Stimulated activated effector memory CD8-positive, alpha-beta T cell treated with anti-CD3 and anti-CD28 coated beads, Interleukin-12 subunit alpha, Interleukin-12 subunit beta, amount 100 ng/mL, for 72 hours (primary cell): ENCODE measurements around the gene USP5.
"Not testable (repeated sequence)": the region's sequence is repeated elsewhere in the genome, so short reads cannot be mapped to it uniquely, and the experiment has no call there.

Experiments used
- ATAC-seq: fragments of 150-1000 bp; cut with Tn5 transposase; 2 replicates; pipeline ENCODE4 v1.10.0; 2021
- DNase-seq, 2 donors: peaks; one replicate each; pipeline ENCODE4 v3.0.0; 2021 to 2022; ENCODE audit warnings: low spot score in 2 of 2
- H3K27ac Mint-ChIP-seq: one replicate; pipeline ENCODE4 v1.8.0; 2022; ENCODE audit warnings: mild to moderate bottlenecking, mixed read lengths
- H3K36me3 Mint-ChIP-seq: one replicate; pipeline ENCODE4 v1.8.0; 2022; ENCODE audit warnings: mild to moderate bottlenecking, mixed read lengths
- H3K4me1 Mint-ChIP-seq: one replicate; pipeline ENCODE4 v1.8.0; 2022; ENCODE audit warnings: mixed read lengths
- H3K4me3 Mint-ChIP-seq: one replicate; pipeline ENCODE4 v1.8.0; 2022; ENCODE audit warnings: mild to moderate bottlenecking, mixed read lengths
- H3K9me3 Mint-ChIP-seq: one replicate; pipeline ENCODE4 v1.8.0; 2022; ENCODE audit warnings: mixed read lengths

Gene USP5

DNA sequence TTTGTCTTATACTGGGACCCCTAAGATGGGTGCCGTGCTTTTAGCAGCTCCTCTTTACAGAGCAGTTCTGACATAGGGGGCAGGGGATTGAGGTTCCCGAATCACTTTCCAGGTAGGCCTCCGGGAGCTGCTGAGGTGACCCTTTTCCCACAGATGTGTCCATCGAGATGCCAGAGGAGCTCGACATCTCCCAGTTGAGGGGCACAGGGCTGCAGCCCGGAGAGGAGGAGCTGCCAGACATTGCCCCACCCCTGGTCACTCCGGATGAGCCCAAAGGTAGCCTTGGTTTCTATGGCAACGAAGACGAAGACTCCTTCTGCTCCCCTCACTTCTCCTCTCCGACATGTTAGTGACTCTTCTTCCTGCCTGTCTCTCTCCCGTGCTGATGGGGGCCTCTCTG is 11.1 kb downstream of the USP5 start:
- Mint-ChIP-seq H3K36me3 (peaks cover 100% of the 10 kb centered on the region), H3K4me3 (no peak overlapping the region), H3K27ac (no peak overlapping the region), H3K9me3 (no peaks in the 10 kb centered on the region), H3K4me1 (peaks cover 5% of the 10 kb centered on the region)
- DNase-seq (no peak), ATAC-seq (no peak)

DNA sequence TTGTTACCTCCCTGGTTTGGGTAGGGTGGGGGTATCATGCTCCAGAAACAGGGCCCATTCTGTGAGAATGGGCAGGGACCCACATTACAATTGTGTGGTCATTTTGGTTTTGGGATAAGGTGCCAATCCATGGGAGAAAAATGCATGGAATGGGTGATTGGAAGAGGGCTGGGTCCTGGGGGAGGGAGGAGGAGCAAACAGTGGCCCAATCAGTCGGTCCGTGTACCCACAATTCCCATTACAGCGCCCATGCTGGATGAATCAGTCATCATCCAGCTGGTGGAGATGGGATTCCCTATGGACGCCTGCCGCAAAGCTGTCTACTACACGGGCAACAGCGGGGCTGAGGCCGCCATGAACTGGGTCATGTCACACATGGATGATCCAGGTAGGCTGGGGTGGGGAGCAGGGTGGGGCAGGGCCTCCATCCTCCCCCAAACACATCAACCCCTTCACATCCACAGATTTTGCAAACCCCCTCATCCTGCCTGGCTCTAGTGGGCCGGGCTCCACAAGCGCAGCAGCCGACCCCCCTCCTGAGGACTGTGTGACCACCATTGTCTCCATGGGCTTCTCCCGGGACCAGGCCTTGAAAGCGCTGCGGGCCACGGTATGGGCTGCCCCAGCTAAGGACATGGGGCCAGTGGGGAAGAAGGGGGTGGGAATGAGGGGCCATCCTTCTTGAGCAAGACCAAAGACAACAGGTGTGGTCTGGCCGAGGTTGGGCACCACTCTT is 11.8 kb downstream of the USP5 start:
- peaks cover 100% of the 10 kb centered on the region for H3K36me3 Mint-ChIP-seq
- DNase-seq = no peak
- no peak overlapping the region for H3K27ac Mint-ChIP-seq
- peaks cover 12% of the 10 kb centered on the region for H3K4me1 Mint-ChIP-seq
- no peak for ATAC-seq
- H3K4me3 Mint-ChIP-seq = no peak overlapping the region
- H3K9me3 Mint-ChIP-seq = no peaks in the 10 kb centered on the region

DNA sequence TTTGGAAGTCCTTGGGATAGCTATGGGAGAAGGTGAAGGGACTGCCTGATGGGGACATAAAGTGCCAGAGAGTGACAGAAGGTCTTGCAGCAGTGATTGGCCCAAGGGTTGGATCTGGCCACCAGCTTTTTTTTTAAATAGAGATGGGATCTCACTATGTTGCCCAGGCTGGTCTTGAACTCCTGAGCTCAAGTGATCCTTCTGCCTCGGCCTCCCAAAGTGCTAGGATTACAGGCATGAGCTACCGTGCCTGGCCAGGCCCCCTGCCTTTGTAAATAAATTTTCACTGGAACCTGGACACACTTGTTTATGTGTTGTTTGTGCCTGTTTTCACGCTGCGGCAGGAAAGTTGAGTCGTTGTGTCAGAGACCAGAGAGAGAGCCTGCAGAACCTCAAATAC is 13.4 kb downstream of the USP5 start:
- H3K9me3 Mint-ChIP-seq, DNase-seq, ATAC-seq: not testable (repeated sequence)
- H3K36me3 Mint-ChIP-seq = peaks cover 100% of the 10 kb centered on the region
- H3K4me1 Mint-ChIP-seq = peaks cover 28% of the 10 kb centered on the region
- peak overlapping the region; percentile 70 for H3K27ac Mint-ChIP-seq
- peak overlapping the region; percentile 91 for H3K4me3 Mint-ChIP-seq

DNA sequence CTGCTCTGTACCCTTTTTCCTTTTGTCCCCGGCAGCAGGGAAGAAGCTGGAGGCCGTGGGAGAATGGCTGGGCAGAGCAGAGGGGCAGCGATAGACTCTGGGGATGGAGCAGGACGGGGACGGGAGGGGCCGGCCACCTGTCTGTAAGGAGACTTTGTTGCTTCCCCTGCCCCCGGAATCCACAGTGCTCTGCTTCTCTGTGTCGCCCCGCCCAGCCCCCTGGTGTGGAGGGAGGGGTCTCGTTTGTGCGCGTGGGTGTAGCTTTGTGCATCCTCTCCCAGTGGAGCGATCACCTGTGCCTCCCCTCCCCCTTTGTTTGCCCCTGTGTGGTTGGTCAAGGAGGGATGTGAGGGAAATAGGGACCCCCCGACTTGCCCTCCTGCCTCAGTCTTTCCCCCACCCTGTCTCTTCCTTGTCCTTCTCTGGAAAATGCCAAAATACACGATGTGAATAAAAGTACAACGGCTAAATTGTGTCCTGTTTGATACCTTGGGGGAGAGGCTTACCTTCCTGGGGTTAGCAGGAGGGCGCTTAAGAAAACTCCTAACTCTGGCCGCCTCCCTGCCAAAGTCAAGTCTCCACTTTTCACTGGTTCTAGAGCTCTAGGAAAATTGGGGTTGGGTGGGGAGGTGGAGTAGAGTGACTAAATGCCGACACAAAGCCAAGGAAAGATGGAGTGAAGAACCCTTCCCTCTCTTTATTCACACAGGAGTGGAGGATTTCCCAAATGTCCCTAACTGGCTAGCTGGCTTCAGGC is 14.4 kb downstream of the USP5 start:
- ATAC-seq (no peak), DNase-seq (no peak)
- peaks cover 100% of the 10 kb centered on the region for H3K36me3 Mint-ChIP-seq
- H3K4me1 Mint-ChIP-seq = peaks cover 38% of the 10 kb centered on the region
- H3K4me3 Mint-ChIP-seq = peak overlapping the region; percentile 91
- H3K9me3 Mint-ChIP-seq = no peaks in the 10 kb centered on the region
- H3K27ac Mint-ChIP-seq = peak overlapping the region; percentile 98

DNA sequence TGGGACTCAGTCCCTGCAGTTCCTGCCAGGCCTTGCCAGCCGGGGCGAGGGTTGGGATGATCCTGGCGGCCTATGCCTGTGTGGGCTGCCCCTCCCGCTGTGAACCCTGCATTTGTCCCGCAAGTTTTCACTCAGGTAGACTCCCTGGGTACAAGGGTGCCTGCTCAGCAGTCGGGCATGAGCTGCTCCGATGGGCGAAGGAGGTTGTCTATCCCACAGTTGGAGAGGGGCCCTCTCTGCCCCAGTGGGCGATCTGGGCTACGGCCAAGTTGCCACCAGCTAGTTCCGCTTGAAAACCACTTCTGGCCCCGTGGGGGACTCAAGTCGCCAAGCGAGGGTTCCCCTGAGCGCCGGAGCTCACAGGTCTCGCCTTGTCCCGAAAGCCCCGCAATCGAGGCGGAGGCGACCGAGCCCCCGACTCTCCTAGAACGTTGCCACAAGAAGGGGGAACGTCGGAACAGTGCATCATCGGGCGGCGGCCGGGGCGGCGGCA is 15.0 kb downstream of the USP5 start:
- H3K36me3 Mint-ChIP-seq = peaks cover 100% of the 10 kb centered on the region
- DNase-seq = no peak
- H3K4me1 Mint-ChIP-seq = peaks cover 44% of the 10 kb centered on the region
- H3K27ac Mint-ChIP-seq = peak overlapping the region; percentile 98
- ATAC-seq = peak; percentile 1
- no peaks in the 10 kb centered on the region for H3K9me3 Mint-ChIP-seq
- peak overlapping the region; percentile 91 for H3K4me3 Mint-ChIP-seq

DNA sequence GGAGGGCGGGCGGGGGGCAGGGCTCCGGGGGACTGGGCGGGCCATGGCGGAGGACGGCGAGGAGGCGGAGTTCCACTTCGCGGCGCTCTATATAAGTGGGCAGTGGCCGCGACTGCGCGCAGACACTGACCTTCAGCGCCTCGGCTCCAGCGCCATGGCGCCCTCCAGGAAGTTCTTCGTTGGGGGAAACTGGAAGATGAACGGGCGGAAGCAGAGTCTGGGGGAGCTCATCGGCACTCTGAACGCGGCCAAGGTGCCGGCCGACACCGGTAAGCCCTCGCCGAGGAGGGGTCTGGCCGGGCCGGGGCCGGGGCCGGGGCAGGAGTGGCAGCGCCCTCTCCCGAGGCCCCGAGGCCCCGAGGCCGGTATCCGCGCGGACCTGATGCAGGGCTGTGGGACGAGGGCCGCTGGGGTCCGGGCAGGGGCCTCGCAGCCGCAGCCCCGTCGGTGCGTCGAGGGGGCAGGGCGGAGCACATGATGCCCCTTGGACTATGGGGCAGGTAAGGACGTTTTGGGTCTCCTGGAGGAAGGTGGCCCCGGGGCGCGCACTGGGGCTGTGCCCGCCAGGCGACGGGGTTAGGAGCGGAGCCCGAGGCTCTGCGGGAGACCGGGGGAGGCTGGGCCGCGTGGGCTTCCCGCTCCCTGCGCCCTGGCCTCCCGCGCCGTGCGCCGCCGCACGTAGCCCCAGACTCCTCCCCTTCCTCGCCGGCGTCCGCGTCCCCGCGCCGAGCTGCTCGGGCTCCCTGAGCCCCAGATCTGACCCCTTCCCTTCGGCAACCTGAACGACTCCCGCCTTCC is 15.7 kb downstream of the USP5 start, which contains the start of gene TPI1:
TSS of gene TPI1 (plus strand) at position 119 of the 798 bp plus-strand sequence. CDS start at position 155, 36 bp downstream.
- no peaks in the 10 kb centered on the region for H3K9me3 Mint-ChIP-seq
- peak within 1 kb of the TSS; percentile 98 for H3K27ac Mint-ChIP-seq
- peaks cover 51% of the 10 kb centered on the region for H3K4me1 Mint-ChIP-seq
- peak; percentile 75 for ATAC-seq
- H3K36me3 Mint-ChIP-seq = peaks cover 100% of the 10 kb centered on the region
- H3K4me3 Mint-ChIP-seq = peak within 1 kb of the TSS; percentile 91
- DNase-seq = peak; percentile 80 to 89

DNA sequence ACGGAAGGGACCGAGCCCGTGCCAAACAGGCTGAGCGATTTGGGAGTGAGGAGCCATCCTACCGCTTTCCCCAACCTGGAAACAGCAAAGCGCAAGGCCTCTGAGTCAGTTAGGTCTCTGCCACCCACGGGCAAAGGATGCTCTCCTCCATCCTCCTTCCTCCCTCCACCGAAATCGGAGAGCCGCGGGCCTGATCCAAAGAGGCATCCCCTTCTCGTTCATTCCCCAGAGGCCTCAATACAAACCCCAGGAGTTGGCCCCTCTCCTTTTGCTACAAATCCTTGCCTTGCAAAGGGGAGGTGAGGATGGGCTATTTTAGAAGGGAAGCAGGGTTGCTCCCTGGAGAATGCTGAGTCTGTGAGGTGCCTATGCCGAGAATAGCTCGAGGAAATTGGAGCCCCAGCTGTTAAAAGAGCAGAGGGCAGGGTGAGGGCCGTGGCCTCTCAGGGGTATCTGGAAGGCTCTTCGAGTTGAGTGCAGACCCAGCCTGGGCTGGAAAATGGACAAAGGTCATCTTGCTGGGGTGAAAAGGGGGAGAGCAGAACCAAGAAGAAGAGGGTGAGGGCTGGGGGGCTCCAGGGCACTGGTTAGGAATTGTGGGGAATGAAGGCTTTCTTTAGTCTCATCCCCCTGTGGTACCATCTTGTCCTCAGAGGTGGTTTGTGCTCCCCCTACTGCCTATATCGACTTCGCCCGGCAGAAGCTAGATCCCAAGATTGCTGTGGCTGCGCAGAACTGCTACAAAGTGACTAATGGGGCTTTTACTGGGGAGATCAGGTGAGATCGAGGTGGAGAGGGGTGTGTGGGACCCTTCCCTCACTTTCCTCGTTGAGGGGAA is 16.5 kb downstream of the USP5 start:
- ATAC-seq = peak; percentile 0
- no peak for DNase-seq
- peaks cover 100% of the 10 kb centered on the region for H3K36me3 Mint-ChIP-seq
- H3K27ac Mint-ChIP-seq = peak overlapping the region; percentile 98
- peaks cover 56% of the 10 kb centered on the region for H3K4me1 Mint-ChIP-seq
- peak overlapping the region; percentile 91 for H3K4me3 Mint-ChIP-seq
- H3K9me3 Mint-ChIP-seq = no peaks in the 10 kb centered on the region

DNA sequence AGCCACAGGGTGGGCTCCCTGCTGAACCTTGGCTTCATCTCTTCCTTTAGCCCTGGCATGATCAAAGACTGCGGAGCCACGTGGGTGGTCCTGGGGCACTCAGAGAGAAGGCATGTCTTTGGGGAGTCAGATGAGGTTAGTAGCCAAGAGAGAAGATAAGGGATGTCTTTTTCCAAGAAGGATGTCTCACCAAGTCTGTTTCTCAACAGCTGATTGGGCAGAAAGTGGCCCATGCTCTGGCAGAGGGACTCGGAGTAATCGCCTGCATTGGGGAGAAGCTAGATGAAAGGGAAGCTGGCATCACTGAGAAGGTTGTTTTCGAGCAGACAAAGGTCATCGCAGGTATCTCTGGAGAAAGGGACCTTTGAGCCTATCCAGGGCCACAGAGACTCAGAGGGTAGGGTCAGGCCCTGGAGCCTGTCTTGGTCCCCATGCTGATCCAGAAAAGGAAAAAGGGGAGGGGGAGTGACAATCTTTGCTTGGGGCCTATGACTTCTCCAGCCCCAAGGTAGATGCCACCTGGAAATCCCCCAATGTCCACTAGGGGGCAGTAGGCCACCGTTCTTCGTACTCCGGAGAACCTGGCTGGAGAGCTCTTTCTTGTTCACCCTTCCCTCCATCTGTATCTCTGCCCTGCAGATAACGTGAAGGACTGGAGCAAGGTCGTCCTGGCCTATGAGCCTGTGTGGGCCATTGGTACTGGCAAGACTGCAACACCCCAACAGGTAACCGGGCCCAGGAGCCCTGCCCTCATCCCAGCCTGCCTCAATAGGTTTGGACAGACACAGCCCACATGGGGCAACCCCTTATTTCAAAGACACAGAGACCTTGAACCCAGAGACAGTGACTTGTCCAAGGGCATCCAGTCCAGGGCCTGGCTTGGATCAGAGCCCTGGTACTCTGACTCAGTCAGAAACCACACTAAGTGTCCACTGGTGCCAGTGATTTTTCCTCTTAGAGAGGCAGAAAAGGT is 17.4 kb downstream of the USP5 start:
- peak; percentile 73 to 91 for DNase-seq
- H3K27ac Mint-ChIP-seq = peak overlapping the region; percentile 98
- H3K36me3 Mint-ChIP-seq = peaks cover 100% of the 10 kb centered on the region
- ATAC-seq = no peak
- H3K4me1 Mint-ChIP-seq = peaks cover 61% of the 10 kb centered on the region
- no peaks in the 10 kb centered on the region for H3K9me3 Mint-ChIP-seq
- peak overlapping the region; percentile 91 for H3K4me3 Mint-ChIP-seq

DNA sequence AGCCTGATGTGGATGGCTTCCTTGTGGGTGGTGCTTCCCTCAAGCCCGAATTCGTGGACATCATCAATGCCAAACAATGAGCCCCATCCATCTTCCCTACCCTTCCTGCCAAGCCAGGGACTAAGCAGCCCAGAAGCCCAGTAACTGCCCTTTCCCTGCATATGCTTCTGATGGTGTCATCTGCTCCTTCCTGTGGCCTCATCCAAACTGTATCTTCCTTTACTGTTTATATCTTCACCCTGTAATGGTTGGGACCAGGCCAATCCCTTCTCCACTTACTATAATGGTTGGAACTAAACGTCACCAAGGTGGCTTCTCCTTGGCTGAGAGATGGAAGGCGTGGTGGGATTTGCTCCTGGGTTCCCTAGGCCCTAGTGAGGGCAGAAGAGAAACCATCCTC is 18.4 kb downstream of the USP5 start:
- peak overlapping the region; percentile 91 for H3K4me3 Mint-ChIP-seq
- DNase-seq, ATAC-seq, H3K9me3 Mint-ChIP-seq: not testable (repeated sequence)
- peaks cover 100% of the 10 kb centered on the region for H3K36me3 Mint-ChIP-seq
- H3K4me1 Mint-ChIP-seq = peaks cover 61% of the 10 kb centered on the region
- H3K27ac Mint-ChIP-seq = peak overlapping the region; percentile 98

DNA sequence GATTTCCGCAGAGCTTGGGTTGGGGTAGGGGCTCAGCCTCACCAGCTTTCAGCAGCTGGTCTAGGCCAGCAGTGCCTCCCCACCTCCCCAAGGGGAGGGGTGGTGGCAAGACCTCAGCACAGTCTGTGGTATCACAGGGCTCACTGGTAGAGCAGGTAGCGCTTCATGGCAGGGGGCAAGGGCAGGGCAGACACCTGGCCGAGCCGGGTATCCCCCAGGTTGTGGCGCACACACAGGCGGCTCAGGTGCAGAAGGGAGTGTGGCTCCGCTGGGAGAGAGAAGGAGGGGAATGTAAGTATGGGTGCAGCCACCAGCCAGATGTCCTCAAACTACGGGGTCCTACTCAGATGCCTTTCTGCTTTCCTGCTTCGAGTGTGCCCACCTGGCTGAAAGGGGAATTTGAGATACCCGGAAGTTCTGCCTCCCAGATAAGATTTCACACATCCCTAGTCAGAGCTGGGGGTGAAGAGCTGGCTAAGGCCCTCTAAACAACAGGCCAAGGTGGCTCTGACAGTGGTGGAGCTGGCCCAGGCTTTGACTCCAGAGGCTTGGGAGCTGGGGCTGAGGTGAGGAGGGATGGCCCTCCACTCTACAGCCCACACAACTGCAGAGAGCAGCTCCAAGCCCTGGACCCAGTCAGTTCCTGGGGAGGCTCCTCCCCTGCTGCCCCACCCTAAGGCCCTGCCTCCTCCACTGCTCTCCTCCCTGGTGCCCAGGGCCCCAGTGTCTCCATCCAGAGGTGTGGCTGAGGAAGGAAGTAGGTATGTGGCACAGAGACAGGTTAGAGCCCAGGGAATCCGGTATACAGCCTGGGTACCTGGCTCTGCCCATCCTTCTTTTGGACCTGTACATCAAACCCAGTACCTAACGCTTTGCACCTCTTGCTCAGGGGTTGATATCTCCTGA is 19.4 kb downstream of the USP5 start:
- peak overlapping the region; percentile 98 for H3K27ac Mint-ChIP-seq
- peak; percentile 17 for ATAC-seq

DNA sequence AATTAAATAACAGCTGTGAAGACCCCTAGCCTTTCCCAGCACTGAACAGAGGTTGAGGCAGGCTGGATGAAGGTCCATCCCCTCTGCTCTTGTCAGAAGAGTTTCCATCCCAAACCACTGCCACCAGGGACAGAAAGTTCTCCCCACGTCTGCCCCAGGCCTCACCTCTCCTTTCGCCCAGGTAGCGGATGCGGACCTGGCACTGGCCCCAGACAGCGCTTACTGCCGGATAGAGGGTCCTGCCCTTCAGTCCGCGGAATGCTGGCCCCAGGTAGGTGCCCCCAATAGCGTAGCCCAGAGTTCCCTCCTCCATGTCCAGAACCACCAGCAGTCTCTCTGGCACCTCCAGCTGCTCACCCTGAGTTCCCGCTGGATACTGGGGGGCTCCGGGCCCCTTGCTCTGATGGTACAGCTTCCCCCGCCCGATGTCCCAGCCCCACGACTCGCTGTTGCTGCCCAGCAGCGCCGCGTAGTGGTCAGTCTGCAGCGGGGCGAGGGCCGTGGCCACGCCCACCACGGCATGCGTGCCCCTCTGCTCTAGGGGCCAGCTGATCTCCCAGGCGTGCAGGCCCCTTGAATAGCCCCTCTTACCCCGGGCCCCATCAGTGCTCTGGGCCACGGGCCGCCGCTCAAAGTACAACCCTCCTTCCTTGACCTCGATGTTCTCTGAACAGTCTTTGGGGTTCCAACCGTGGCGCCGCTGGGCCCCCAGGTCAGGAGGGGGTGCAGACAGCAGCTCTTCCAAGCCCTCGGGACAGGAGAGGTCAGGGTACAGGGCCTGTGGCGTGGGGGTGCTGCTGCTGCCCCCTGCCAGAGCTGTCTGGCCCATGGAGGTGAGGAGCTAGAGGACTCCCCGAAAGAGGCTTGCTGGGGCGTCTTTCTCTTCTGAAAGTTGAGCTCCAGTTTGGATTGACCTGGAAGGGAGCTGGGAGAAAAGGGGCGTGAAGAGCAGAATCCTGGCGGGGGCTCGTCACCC is 20.4 kb downstream of the USP5 start:
- H3K36me3 Mint-ChIP-seq = peaks cover 100% of the 10 kb centered on the region
- DNase-seq (peak; percentile 95 to 96), ATAC-seq (peak; percentile 47)
- H3K4me1 Mint-ChIP-seq = peaks cover 58% of the 10 kb centered on the region
- peak overlapping the region; percentile 91 for H3K4me3 Mint-ChIP-seq
- H3K9me3 Mint-ChIP-seq = no peaks in the 10 kb centered on the region
- peak overlapping the region; percentile 98 for H3K27ac Mint-ChIP-seq

More for the DNA sequence above, 19.4 kb downstream of the USP5 start:
- DNase-seq = peak in 1 of 2 donors; percentile 67
- peak overlapping the region; percentile 91 for H3K4me3 Mint-ChIP-seq
- H3K36me3 Mint-ChIP-seq = peaks cover 100% of the 10 kb centered on the region
- H3K9me3 Mint-ChIP-seq = no peaks in the 10 kb centered on the region
- peaks cover 61% of the 10 kb centered on the region for H3K4me1 Mint-ChIP-seq
